Smooth muscle cell (in vitro differentiated cells): ENCODE data around the gene MAML3. TPM values are rescaled to one million over a fixed set of nuclear protein-coding genes. Genes with fewer than 3 reads are reported as not detected.

Experiments used
- DNase-seq: peaks from one replicate; lab custom pipeline; 2025; ENCODE audit not compliant: unreplicated experiment; lab: John Stamatoyannopoulos, UW
- H2AFZ ChIP-seq: fragments of 200-600 bp; sonication (generic); 2 replicates; pipeline ENCODE4 v1.6.0; 2016; ENCODE audit warnings: antibody characterized with exemption, low read depth, mild to moderate bottlenecking
- H3F3A ChIP-seq: fragments of 200-600 bp; sonication (generic); 2 replicates; pipeline ENCODE4 v1.6.0; 2017; ENCODE audit warnings: antibody characterized with exemption, low read depth
- H3K27ac ChIP-seq: fragments of 200-600 bp; sonication (generic); 2 replicates; pipeline ENCODE4 v1.5.1; 2016; ENCODE audit warnings: low read depth, mild to moderate bottlenecking
- H3K27me3 ChIP-seq: fragments of 200-600 bp; sonication (generic); 2 replicates; pipeline ENCODE4 v1.6.1; 2016; ENCODE audit warnings: low read depth, mild to moderate bottlenecking
- H3K36me3 ChIP-seq: fragments of 200-600 bp; sonication (generic); 2 replicates; pipeline ENCODE4 v1.5.1; 2016; ENCODE audit warnings: low read depth
- H3K4me1 ChIP-seq: fragments of 200-600 bp; sonication (generic); 2 replicates; pipeline ENCODE4 v1.5.1; 2016; ENCODE audit warnings: low read depth
- H3K4me2 ChIP-seq: fragments of 200-600 bp; sonication (generic); 2 replicates; pipeline ENCODE4 v1.6.0; 2016; ENCODE audit warnings: mild to moderate bottlenecking
- H3K4me3 ChIP-seq: fragments of 200-600 bp; sonication (generic); 2 replicates; pipeline ENCODE4 v1.5.1; 2016; ENCODE audit warnings: mild to moderate bottlenecking
- H3K79me2 ChIP-seq: fragments of 200-600 bp; sonication (generic); 2 replicates; pipeline ENCODE4 v1.6.0; 2016; ENCODE audit warnings: low read depth, mild to moderate bottlenecking
- H3K9ac ChIP-seq: fragments of 200-600 bp; sonication (generic); 2 replicates; pipeline ENCODE4 v1.6.0; 2016; ENCODE audit warnings: low read depth
- H3K9me3 ChIP-seq: fragments of 200-600 bp; sonication (generic); replicated peaks from 2 replicates; pipeline ENCODE4 v1.5.1; 2016; ENCODE audit warnings: low read depth
- H4K20me1 ChIP-seq: fragments of 200-600 bp; sonication (generic); 2 replicates; pipeline ENCODE4 v1.6.0; 2016; ENCODE audit warnings: low read depth
- CTCF ChIP-seq: fragments of 200-600 bp; sonication (generic); IDR thresholded peaks from 2 replicates; pipeline ENCODE4 v1.5.1; 2017; ENCODE audit warnings: borderline replicate concordance, mild to moderate bottlenecking, antibody characterized with exemption; ENCODE audit not compliant: insufficient read depth, poor library complexity, severe bottlenecking
- WGBS: methylation state at CpG from one replicate; pipeline ENCODE4 v1.1.7; 2016; ENCODE audit warnings: low lambda C conversion rate; 5-methylcytosine and 5-hydroxymethylcytosine counted together
- polyA plus RNA-seq: library from polyadenylated mRNA; unstranded; fragments of >200 nt; fragmentation: Nextera tagmentation; extraction: Ambion mirVana; gene quantifications from 2 replicates; pipeline ENCODE4 v1.2.1, GENCODE V29; 2016
- total RNA-seq: library from RNA; depleted of rRNA; stranded (reverse); fragments of >200 nt; gene quantifications from 2 replicates; pipeline ENCODE4 v1.2.3, GENCODE V29; 2014

The MAML3 gene
- total and polyA plus RNA-seq, 2 experiments from 2014 or later: 4.9 to 12.6 TPM

DNA sequence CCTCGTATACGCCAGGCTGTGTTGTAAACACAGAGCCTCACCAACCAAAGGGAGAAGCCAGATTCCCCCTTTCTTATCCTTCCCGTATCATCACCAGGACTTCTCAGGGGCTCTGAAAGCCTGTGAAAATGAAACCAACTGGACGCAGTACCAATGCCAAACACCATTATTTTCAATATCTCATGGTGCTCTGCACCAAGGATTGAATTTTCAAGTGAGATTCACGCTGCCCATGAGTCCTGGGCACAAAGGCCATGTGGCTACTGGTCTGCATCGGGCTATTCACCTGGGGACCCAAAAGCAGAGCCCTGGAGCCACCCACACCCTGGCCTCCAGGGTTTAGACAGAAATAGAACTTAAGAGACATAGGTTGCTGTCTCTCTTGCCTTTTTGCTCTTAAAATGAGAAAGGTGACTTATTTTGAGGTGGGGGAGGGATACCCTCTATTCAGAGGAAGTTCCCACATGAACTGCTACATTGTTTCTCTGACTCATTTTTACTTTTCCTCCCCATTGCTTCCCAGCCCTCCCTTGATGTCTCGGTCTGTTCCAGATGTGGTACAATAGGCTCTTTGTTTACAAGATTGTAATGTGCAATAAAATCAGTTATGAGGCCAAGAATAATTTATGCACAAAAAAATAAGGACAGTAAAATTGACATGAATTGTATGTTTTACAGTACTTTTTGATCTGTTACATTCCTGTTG lies 55.4 kb downstream of the MAML3 start:
- Histone ChIP-seq H3K79me2 (peaks cover 56% of the 10 kb centered on the region), H2AFZ (no peak overlapping the region), H3K4me3 (no peak overlapping the region), H3K4me1 (peaks cover 51% of the 10 kb centered on the region), H3K9ac (peak overlapping the region; percentile 78), H3K27ac (peak overlapping the region; percentile 97), H3F3A (peaks cover 47% of the 10 kb centered on the region), H3K36me3 (no peaks in the 10 kb centered on the region), H3K27me3 (no peaks in the 10 kb centered on the region), H3K9me3 (no peaks in the 10 kb centered on the region), H4K20me1 (no peaks in the 10 kb centered on the region), H3K4me2 (peak overlapping the region; percentile 79)
- TF ChIP-seq CTCF: no peak
- 41% methylated on average over 7 of the region's 7 CpGs for WGBS
- no peak for DNase-seq

GRCh38 chr4:140097572-140097971 lies 56.4 kb downstream of the MAML3 start:
- DNase-seq: no peak
- Histone ChIP-seq H3K9ac (peak overlapping the region; percentile 78), H3F3A (peaks cover 58% of the 10 kb centered on the region), H3K79me2 (peaks cover 48% of the 10 kb centered on the region), H3K4me1 (peaks cover 59% of the 10 kb centered on the region), H4K20me1 (no peaks in the 10 kb centered on the region), H3K27ac (peak overlapping the region; percentile 97), H3K4me3 (no peak overlapping the region), H3K36me3 (no peaks in the 10 kb centered on the region), H3K4me2 (peak overlapping the region; percentile 79), H3K27me3 (no peaks in the 10 kb centered on the region), H2AFZ (no peak overlapping the region), H3K9me3 (no peaks in the 10 kb centered on the region)
- 54% methylated on average over 4 of the region's 4 CpGs for WGBS
- no peak for TF ChIP-seq CTCF

DNA sequence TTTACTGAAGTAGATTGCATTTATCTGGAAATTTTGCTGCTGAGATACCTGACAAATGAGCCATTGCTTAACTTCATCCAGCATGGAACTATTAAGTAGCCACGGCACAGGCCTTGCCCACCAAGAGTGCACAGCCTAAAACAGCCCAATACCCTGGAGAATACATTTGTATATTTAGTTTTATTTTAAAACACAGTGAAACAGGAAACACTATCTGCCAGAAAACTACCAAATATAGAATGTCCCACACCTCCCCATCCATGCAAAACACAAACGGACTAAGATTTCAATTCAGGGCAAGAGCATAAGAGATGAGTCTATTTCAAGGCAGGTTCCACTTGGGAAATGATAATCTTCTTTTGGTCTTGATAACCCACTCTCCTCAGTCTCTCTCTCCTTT lies 57.1 kb downstream of the MAML3 start:
- no peak overlapping the region for H2AFZ ChIP-seq
- peaks cover 43% of the 10 kb centered on the region for H3K79me2 ChIP-seq
- no peak for TF ChIP-seq CTCF
- no peaks in the 10 kb centered on the region for H3K36me3 ChIP-seq
- H3K4me3 ChIP-seq: no peak overlapping the region
- no peaks in the 10 kb centered on the region for H3K9me3 ChIP-seq
- peak overlapping the region; percentile 78 for H3K9ac ChIP-seq
- 28% methylated on average over 2 of the region's 2 CpGs for WGBS
- H3F3A ChIP-seq: peaks cover 63% of the 10 kb centered on the region
- no peaks in the 10 kb centered on the region for H4K20me1 ChIP-seq
- H3K4me2 ChIP-seq: peak overlapping the region; percentile 79
- H3K27me3 ChIP-seq: no peaks in the 10 kb centered on the region
- peak overlapping the region; percentile 97 for H3K27ac ChIP-seq
- DNase-seq: no peak
- H3K4me1 ChIP-seq: peaks cover 65% of the 10 kb centered on the region

- Histone ChIP-seq H4K20me1 (no peaks in the 10 kb centered on the region), H3K27me3 (no peaks in the 10 kb centered on the region), H3K36me3 (no peaks in the 10 kb centered on the region), H3K4me3 (no peak overlapping the region), H3K27ac (peak overlapping the region; percentile 97), H3F3A (peaks cover 66% of the 10 kb centered on the region), H3K79me2 (peaks cover 39% of the 10 kb centered on the region), H3K9me3 (no peaks in the 10 kb centered on the region), H3K4me1 (peaks cover 69% of the 10 kb centered on the region), H3K9ac (peak overlapping the region; percentile 78), H2AFZ (no peak overlapping the region), H3K4me2 (peak overlapping the region; percentile 79)
- no peak for DNase-seq
- TF ChIP-seq CTCF: no peak
- WGBS: 62% methylated on average over 5 of the region's 5 CpGs
Measured at GRCh38 chr4:140096483-140096861, 57.5 kb downstream of the MAML3 start.
